Measurements from ENCODE around the gene MAGED2.
A peak's percentile ranks its signal among the peaks of the same experiment; 100 is the strongest.
"Not testable (repeated sequence)": the region's sequence is repeated elsewhere in the genome, so short reads cannot be mapped to it uniquely, and the experiment has no call there.

Gene MAGED2

DNA sequence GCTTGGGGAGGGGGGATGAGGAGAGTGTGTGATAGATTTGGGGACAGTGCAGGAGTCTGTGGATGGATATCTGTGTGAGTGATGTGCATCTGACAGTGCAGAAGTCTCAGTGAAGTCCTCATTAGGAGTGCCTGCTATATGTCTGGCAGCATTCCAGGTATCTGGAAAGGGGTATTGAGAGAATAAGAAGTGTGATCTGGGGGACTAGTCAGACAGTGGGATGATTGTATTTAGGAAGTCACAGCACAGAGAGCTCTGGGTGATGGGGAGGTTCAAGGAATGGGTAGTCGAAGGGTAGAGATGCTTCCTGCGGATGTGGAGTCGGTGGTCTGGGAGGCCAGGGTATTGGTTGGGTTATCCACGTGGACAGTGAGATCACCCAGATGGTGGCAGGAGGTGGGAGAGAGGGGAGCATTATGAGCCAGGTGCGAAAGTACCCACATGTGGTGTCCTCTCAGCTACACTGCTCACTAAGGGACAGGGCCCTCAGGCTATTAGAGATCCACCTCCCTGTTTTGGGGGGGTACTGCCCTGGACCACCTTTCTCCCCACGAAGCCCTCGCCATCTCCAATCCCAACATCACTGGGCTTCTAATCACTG lies 9.8 kb downstream of the MAGED2 start:
- DNase-seq (ENCODE audit: insufficient read length, low spot score) (no peak), FAIRE-seq (no peak)

- FAIRE-seq: no peak
- no peak for DNase-seq (ENCODE audit: insufficient read length, low spot score)
These were observed 10.7 kb downstream of the MAGED2 start for GRCh38 chrX:54818221-54818620.

GRCh38 chrX:54819201-54819600 lies 11.7 kb downstream of the MAGED2 start:
- no peak for FAIRE-seq

DNA sequence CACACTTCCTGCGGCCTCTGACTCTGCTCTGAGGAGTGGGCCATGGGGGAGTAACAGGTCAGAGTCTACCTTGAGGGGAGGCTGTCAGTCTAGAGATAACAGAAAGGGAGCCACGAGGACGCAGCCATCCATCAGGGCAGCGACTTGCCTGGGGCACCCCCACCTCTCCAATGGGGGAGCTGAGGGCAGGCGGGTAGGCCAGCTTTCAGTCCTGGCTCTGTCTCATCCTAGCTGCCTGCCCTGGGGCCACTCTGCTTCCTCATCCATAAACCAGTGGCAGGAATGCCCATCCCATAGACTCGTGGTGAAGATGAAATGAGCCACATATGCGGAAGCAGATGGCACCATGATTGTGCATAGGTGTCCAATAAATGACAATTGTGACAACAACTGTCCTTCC lies 13.2 kb downstream of the MAGED2 start:
- FAIRE-seq: no peak
- no peak for DNase-seq (ENCODE audit: insufficient read length, low spot score)

More at GRCh38 chrX:54819201-54819600, 11.7 kb downstream of the MAGED2 start:
- no peak for DNase-seq (ENCODE audit: insufficient read length, low spot score)

DNA sequence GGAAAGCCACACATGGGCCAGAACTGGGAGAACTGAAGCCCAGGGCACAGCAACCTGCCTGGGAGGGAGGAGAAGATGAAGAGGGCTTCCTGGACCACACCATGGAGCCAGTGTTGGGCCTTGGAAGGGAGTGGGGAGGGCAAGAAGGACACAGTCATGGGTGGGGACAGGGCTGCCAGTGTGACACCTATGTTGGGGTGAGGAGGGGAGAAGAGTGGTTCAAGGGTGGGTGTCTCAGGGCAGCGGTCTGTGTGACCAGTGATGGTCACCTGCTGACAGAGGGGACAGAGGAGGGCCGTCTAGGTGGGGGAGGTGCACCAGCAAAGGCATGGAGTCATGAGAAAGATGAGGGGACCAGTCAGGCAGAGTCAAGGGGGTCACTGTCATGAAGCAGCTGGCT lies 13.8 kb downstream of the MAGED2 start:
- FAIRE-seq (no peak), DNase-seq (ENCODE audit: insufficient read length, low spot score) (no peak)

DNA sequence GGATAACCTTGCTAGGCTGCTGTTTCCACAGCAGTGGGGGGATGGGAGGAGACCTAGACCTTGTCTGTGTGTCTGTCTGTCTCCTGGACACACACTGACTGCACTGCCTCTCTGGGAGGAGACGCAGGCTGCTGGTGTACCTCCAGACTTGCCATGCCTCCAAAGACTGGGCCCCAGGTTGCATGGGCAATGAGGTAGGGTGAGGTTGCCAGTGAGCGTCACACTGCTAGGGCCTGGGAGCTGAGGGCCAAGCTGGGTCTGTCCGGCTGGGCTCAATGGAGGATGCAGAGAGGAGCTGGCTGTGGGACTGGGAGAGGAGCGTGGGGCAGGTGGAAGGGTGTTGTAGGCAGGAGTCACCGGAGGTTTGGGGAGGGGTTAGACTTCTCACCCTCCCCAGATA lies 16.6 kb downstream of the MAGED2 start:
- FAIRE-seq (no peak), DNase-seq (ENCODE audit: insufficient read length, low spot score) (no peak)

DNA sequence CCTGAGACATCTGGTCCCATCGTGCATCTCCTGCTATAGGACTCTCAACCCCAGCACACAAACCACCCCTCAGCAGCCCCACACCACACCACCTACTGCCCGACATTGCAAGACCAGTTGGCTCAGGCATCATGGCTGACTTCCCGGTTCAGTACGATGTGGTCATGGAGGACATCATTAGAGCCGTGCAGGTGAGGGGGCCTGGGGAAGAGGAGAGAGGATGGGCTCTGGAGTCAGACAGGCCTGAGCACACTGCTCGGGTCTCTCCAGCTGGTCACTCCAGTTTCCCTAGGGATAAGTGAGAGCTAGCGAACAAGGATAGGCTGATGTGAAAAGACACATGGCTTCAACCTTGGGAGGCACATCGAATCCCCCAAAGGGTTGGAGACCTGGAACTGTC lies 17.2 kb downstream of the MAGED2 start:
- FAIRE-seq (no peak), DNase-seq (ENCODE audit: insufficient read length, low spot score) (no peak)

GRCh38 chrX:54825716-54826438 lies 18.3 kb downstream of the MAGED2 start:
- FAIRE-seq: no peak
- DNase-seq (ENCODE audit: insufficient read length, low spot score): no peak

GRCh38 chrX:54826598-54826997 lies 19.1 kb downstream of the MAGED2 start:
- DNase-seq (ENCODE audit: insufficient read length, low spot score) (no peak), FAIRE-seq (no peak)

DNA sequence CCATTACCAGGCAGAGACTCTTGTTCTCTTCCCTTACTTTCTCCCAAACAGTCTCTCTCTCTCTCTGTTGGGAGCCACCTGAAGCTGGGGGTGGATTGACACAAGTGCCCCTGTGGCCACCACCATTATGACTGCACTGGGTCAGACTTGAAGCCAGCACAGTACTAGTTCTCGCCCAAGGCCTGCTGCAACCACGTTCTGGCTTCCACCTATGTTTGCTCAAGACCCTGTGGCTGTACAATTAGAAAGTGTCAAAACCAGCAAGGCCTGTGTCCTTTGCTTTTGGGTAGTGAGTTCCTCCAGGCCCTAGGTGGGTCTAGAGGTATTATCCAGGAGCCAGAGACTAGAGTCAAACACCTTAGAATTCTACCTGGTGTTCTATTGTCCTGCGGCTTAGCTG lies 31.0 kb downstream of the MAGED2 start:
- no peak for DNase-seq (ENCODE audit: insufficient read length, low spot score)
- FAIRE-seq: no peak

DNA sequence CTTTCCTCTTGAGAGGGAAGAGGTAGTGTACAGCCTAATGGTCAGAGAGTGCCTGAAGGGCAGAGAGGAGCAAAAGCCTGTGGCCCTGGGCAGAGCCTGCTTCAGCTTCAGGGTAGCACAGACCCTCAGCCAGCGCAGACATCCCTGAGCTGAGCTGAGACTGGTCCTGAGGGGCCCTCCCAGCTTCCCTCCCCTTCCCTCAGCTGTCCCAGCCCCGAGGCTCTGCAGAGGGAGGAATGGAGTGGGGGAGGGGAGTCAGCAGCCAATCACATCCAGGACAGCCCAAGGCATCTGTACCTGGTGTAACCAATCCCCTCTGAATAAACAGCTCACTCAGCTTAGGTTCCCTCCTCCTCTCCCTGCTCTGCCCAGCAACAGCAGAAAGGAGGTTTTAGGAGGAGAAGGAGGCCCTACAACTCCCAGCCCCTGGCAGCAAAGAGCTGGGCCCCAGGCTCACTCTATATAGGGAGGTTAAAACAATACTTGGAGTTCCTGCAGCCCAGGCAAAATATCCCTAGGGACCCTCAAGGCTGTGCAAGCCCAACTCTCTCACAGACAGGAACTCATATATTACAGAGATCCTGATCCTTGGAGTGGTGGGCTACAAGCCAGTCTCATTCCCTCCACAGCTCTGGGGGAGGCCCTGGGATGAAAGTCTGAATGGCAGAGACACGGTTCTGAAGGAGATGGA lies 33.8 kb downstream of the MAGED2 start:
- not testable (repeated sequence) for DNase-seq (ENCODE audit: insufficient read length, low spot score)
- FAIRE-seq: peak; percentile 31

DNA sequence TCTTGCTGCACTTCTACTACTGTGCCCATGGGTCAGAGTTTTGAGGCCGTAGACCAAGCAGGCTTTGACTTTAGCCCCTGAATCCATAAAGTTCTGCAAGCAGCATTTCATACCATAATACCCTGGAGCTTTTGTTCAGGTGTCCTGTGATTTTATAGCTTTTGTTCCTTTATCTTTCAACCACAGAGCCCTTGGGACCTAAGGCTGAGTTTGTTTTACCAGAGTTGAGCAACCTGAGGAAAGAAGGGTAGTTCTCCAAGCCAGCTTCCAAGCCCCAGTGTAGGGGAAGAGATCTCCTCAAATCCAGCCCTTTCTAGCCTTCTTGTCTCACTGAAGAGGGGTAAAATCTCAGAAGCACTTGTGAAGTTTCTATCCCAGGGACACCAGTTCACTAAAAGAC lies 35.1 kb downstream of the MAGED2 start:
- FAIRE-seq (no peak), DNase-seq (ENCODE audit: insufficient read length, low spot score) (no peak)

DNA sequence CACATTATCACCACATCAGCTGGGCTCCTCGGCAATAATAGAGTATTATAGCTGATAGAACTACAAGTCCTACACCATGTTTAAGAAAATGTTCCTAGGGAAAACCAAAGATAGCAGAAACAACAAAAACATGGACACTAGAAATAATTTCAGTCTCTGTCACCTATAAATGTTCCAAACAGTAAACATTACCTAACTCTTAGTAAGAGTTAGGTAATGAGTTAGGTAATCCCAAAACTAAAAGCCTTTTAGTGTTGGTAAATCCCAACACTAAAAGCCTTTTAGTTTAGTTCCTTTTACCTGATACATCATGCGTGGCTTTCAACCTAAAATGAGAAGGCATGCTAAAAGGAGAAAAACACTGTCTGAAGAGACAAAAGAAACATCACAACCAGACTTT lies 35.5 kb downstream of the MAGED2 start:
- FAIRE-seq (no peak), DNase-seq (ENCODE audit: insufficient read length, low spot score) (no peak)

- not testable (repeated sequence) for DNase-seq (ENCODE audit: insufficient read length, low spot score); FAIRE-seq
These were observed 40.2 kb downstream of the MAGED2 start for GRCh38 chrX:54847700-54848099.

GRCh38 chrX:54865208-54865607 lies 57.7 kb downstream of the MAGED2 start:
- no peak for FAIRE-seq
- no peak for DNase-seq (ENCODE audit: insufficient read length, low spot score)
